HG02970 (cell line): ENCODE data around the gene LMOD1.
"Not testable (repeated sequence)": the region's sequence is repeated elsewhere in the genome, so short reads cannot be mapped to it uniquely, and the experiment has no call there.

Experiments used
- ATAC-seq: cut with Tn5 transposase; IDR thresholded peaks from one replicate; pipeline ENCODE4 v1.9.1; 2021; ENCODE audit warnings: mild to moderate bottlenecking, moderate library complexity, moderate number of reproducible peaks; ENCODE audit not compliant: unreplicated experiment, low FRiP score

LMOD1 gene

GRCh38 chr1:201949491-201949890, 3.1 kb upstream of the LMOD1 start:
- ATAC-seq, result no peak

- no peak for ATAC-seq
These were observed 1.3 kb upstream of the LMOD1 start for GRCh38 chr1:201947697-201948008.

DNA sequence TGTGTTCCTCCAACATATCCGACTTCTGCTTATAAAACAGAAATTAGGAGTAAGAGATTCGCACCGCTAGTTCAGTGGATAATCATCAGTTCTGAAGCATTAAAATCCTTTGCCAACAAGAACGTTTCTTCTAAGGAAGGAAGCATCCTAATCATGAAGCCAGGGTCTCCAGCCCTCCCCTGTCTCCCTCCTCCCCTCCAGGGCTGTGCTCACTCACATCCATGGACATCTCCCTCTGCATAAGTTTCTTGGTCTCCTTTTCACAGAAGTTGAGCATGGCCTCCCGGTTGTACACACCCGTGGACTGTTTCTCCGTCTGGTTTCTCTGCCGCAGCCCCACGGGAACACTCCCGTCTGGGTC, 505 bp downstream of the LMOD1 start:
- ATAC-seq, result no peak

DNA sequence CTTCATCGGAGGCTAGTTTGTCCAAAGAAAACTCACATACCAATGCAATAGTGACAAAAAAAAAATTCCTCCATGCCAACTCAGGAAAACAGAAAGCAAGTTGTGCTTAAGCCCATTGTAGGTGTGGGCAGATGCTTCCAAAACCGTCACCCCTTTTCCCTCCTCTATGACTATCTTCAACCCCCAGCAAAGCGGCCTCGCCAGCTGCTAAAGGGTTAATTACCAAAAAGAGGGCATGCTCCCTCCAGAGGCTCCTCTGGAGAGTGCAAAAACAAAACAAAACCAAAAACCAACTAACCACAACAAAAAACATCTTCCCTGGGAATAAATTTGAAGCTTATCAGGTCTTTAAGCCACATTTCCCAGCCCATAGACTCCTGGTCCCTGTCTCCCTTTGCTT, 1.2 kb downstream of the LMOD1 start:
- ATAC-seq, result no peak

DNA sequence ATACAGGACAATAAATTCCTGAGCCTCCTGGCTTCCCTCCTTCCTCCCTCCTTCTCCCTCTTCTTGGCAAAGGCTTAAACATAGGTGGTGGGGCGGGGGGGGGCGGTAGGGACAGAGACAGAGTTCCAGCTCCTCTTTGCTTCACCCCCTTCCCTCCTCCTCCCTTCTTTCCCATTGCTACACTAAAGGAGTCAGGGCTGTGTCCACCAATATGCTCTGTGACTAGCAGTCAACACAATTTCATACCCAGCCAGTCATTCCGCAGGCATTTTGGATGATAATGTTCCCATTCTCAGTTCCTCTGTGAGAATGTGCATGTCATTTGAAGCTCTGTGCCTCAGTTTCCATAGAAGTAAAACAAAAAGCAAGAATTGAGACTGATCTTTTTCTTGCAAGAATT, 1.7 kb downstream of the LMOD1 start:
- ATAC-seq, result no peak

GRCh38 chr1:201944002-201944401, 2.3 kb downstream of the LMOD1 start:
- ATAC-seq, result no peak

DNA sequence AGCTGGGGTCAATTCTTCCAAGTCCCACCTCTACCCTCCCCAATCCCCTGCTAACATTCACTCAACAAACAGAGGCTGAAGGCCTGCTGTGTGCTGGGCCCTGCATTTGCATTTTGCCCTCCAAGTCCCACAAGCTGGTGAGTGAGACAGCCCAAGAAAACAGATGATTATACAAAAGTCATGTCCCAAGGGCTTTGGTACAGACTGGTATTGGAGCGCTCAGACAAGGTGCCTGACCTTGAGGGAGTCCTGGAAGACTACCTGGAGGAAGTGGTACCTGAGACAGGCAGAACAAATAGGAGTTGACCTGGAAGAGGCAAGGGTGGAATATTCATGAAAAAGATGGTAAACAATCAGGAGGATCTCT, 4.2 kb downstream of the LMOD1 start:
- no peak for ATAC-seq

DNA sequence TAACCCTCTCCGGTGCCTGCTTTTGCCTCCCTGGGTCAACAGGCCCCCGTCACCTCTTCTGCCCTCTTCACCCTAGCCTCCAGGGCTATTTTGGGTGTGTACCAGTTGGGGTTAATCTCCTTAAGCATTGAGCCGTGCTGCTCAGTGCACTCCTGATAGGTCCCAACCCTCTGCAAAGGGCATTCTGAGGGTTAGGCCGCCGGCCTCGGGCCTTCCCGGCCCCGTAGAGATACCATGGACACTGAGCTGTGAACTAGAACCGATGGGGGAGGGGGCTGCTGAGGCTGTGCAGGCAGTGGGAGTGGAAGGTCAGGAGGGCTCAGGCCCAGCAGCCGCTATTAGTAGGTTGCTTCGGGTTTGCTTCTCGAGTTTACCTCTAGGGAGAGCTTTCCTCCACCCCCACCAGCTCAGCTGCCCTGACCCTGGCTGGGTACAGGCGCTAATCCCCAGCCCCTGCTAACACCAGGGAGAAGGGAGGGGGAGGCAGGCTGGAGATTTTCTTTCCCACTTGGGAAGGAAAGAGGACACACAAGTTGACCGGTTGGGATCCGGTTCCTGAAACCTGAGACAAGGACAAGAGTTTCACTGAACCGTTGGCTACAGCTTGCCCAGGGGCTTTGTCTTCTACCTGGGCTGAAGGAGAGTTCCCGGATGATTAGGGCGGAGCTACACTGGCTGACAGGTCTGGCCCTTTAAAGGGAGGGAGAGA, 4.8 kb downstream of the LMOD1 start:
- no peak for ATAC-seq

DNA sequence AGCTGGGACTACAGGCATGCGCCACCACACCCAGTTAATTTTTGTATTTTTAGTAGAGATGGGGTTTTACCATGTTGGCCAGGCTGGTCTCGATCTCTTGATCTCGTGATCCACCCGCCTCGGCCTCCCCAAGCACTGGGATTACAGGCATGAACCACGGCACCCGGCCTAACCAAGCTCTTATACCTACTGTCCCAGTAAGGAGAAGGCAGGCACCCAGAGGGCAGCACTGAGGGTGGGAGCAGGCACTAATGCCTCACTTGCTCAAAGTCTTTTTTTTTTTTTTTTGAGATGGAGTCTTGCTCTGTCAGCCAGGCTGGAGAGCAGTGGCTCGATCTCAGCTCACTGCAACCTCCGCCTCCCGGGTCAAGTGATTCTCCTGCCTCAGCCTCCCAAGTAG, 6.0 kb downstream of the LMOD1 start:
- not testable (repeated sequence) for ATAC-seq

- no peak for ATAC-seq
These were observed 6.8 kb downstream of the LMOD1 start for GRCh38 chr1:201939574-201939973.

DNA sequence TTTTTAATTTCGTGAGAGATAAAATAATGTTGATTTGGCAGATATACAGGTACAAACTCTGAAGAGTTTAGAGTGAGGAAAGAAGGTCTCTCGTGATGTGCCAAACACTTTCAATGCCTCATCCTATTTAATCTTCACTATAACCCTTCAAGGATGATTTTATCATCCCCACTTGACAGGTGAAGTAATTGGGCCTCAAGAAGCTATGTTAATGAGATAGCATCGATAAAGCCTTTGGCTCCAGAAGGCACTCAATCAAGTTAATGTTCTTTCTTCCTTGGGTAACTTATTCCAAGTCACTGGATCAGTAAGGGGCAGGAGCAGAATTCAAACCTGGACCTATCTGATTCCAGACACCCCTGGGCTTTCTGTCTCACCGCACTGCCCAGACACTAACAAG, 7.2 kb downstream of the LMOD1 start:
- ATAC-seq, result no peak

- ATAC-seq, result no peak
These were observed 7.8 kb downstream of the LMOD1 start for GRCh38 chr1:201938440-201939035.

DNA sequence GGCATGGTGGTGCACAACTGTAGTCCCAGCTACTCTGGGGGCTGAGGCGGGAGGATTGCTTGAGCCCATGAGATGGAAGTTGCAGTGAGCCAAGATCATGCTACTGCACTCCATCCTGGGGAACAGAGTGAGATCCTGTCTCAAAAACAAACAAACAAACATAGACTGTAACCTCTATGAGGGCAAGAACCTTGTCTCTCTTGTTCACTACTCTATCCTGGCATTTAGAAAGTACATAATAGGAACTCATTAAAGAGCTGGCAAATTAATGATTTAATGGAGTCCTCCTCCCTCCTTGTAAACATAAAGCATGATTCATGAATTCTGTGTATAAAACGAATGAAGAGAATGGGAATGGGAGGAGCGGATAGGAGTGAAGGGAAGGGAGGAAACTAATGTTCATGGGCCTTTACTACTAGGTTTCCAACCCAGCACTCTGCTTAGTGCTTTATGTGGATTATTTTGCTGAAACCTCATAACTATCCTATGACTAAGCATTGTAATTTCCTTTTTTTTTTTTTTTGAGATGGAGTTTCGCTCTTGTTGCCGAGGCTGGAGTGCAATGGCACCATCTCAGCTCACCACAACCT, 8.6 kb downstream of the LMOD1 start:
- no peak for ATAC-seq

GRCh38 chr1:201933840-201934430, 12.4 kb downstream of the LMOD1 start:
- no peak for ATAC-seq

- ATAC-seq, result no peak
These were observed 15.5 kb downstream of the LMOD1 start for GRCh38 chr1:201930803-201931202.

DNA sequence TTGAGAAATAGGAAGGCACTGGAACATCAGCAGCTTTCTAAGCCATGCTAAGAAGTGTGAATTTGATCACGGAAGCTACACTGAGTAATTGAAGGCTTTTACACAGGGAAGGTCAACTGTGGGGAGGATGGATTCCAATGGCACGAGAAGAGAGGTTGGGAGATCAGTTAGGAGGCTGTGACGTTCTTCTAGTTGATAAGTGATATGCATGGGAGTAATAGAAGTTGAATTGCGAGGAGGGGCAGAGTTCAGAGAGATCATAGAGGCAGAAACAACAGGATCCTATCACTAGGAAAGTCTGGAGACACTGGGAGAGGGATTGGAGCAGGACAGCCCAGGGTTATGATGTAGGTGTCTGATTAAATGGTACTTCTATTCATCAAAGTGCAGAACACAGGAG, 16.2 kb downstream of the LMOD1 start:
- no peak for ATAC-seq

GRCh38 chr1:201928266-201928665, 18.1 kb downstream of the LMOD1 start:
- no peak for ATAC-seq

- ATAC-seq, result no peak
These were observed 20.2 kb downstream of the LMOD1 start for GRCh38 chr1:201925981-201926645.

DNA sequence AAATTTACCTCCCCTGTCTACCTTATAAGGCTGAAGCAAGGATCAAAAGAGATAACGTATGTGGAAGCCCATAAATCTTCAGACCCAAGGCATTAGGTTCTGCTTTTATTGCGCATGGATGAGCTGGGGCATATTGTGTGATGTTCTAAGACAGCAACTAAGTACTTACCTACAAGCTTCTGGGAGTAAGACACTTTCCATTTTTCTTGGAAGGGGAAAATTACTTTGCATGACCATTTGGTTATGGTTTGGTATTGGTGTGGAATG, 21.1 kb downstream of the LMOD1 start:
- no peak for ATAC-seq

DNA sequence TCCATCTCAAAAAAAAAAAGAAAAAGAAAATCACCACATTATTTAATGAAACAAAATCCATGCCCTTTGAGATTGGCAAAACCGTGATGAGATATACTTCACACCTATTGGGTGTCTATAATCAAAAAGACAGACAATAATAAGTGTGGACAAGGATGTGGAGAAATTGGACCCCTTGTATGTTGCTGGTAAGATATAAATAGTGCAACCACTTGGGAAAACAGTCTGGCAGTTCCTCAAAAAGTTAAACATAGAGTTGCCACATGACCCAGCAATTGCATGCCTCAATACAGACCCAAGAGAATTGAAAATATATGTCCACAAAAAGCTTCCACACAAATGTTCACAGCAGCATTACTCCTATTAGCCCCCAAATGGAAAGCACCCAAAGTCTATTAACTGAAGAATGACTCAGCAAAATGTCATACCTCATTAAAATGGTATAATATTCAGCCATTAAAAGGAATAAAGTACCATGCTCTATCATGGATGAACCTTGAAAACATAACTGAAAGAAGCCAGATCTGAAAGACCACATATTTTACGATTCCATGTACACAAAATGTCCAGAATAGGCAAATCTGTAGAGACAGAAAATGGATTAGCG, 24.3 kb downstream of the LMOD1 start:
- no peak for ATAC-seq

DNA sequence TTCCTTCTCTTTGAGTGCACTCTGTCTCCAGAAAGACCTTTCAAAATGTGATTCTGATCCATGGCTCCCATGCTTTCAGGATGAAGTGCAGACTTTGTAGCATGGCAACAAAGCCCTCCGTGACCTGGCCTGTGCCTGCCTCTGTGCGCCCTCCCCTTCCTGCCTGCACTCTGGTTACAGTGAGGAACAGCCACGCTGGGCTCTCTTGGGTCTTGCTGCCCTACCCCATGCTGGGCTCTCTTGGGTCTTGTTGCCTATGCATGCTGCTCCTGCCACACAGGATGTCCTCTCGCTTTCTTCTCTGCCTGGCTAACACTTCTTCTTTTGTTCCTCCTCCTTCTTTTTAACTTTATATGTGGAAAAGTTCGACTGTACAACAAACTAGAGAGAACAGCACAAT, 28.0 kb downstream of the LMOD1 start:
- ATAC-seq, result no peak
